Stimulated activated CD8-positive, alpha-beta memory T cell treated with anti-CD3 and anti-CD28 coated beads, Interleukin-7, amount 100 ng/mL, for 48 hours (primary cell): ENCODE data around the gene SULT1A4.
"Not testable (repeated sequence)": the region's sequence is repeated elsewhere in the genome, so short reads cannot be mapped to it uniquely, and the experiment has no call there.

ENCODE experiments used
- DNase-seq, 2 donors: peaks; one replicate each; pipeline ENCODE4 v3.0.0-alpha.2; 2020; ENCODE audit warnings: low read depth in 1 of 2; ENCODE audit errors: extremely low read depth in 1 of 2

SULT1A4 gene

GRCh38 chr16:29459706-29460646, at the start of gene SULT1A4:
Gene SULT1A4 (plus strand): TSS chr16:29459913. CDS start chr16:29461386, 1,473 bp downstream.
- not testable (repeated sequence) for DNase-seq

GRCh38 chr16:29423587-29423986, 36.1 kb upstream of the SULT1A4 start:
- not testable (repeated sequence) for DNase-seq

GRCh38 chr16:29425390-29425789, 34.3 kb upstream of the SULT1A4 start:
- DNase-seq = not testable (repeated sequence)

- DNase-seq = not testable (repeated sequence)
Observed at GRCh38 chr16:29453754-29454153, 6.0 kb upstream of the SULT1A4 start.

GRCh38 chr16:29454269-29454668, 5.4 kb upstream of the SULT1A4 start, which contains the start of the genes BOLA2 and SLX1B:
Gene BOLA2 (minus strand): TSS chr16:29454351. CDS start chr16:29454253, 98 bp downstream.
Gene SLX1B (plus strand): TSS chr16:29454533.
- not testable (repeated sequence) for DNase-seq

- not testable (repeated sequence) for DNase-seq
Observed at GRCh38 chr16:29454828-29455227, 4.9 kb upstream of the SULT1A4 start.

GRCh38 chr16:29457660-29458059, 2.1 kb upstream of the SULT1A4 start:
- DNase-seq = not testable (repeated sequence)

- DNase-seq = not testable (repeated sequence)
Observed at GRCh38 chr16:29460647-29461030, 926 bp downstream of the SULT1A4 start.

GRCh38 chr16:29465985-29466824, 6.5 kb downstream of the SULT1A4 start:
- DNase-seq = not testable (repeated sequence)

- DNase-seq = not testable (repeated sequence)
Observed at GRCh38 chr16:29466904-29467303, 7.2 kb downstream of the SULT1A4 start.

GRCh38 chr16:29467654-29468366, 8.1 kb downstream of the SULT1A4 start:
- DNase-seq = not testable (repeated sequence)

GRCh38 chr16:29469660-29470059, 9.9 kb downstream of the SULT1A4 start:
- not testable (repeated sequence) for DNase-seq

- DNase-seq = not testable (repeated sequence)
Observed at GRCh38 chr16:29472065-29472464, 12.4 kb downstream of the SULT1A4 start.

GRCh38 chr16:29482276-29482675, 22.6 kb downstream of the SULT1A4 start:
- not testable (repeated sequence) for DNase-seq

- DNase-seq = not testable (repeated sequence)
Observed at GRCh38 chr16:29506308-29506707, 46.6 kb downstream of the SULT1A4 start, which contains the start of gene NPIPB12. Gene NPIPB12 (minus strand): TSS chr16:29506408.
